GM21825 (cell line): Measurements from ENCODE around the gene WEE1.
"Not testable (repeated sequence)": the region's sequence is repeated elsewhere in the genome, so short reads cannot be mapped to it uniquely, and the experiment has no call there.

Experiments
- ATAC-seq: cut with Tn5 transposase; IDR thresholded peaks from one replicate; pipeline ENCODE4 v1.9.1; 2021; ENCODE audit warnings: mild to moderate bottlenecking, moderate library complexity; ENCODE audit not compliant: unreplicated experiment

The WEE1 gene

GRCh38 chr11:9573052-9573774 is at the start of gene WEE1:
Gene WEE1, plus strand, starts transcription at chr11:9573670. Its CDS starts 264 bp downstream, at chr11:9573934.
- ATAC-seq = peak; percentile 82

GRCh38 chr11:9524001-9524400 is 49.5 kb upstream of the WEE1 start:
- ATAC-seq = no peak

- no peak for ATAC-seq
Measured at GRCh38 chr11:9525116-9525515, 48.4 kb upstream of the WEE1 start.

GRCh38 chr11:9527481-9528135 is 45.9 kb upstream of the WEE1 start:
- ATAC-seq = no peak

GRCh38 chr11:9528136-9528501 is 45.4 kb upstream of the WEE1 start:
- ATAC-seq = no peak

- ATAC-seq = no peak
Measured at GRCh38 chr11:9528573-9529333, 44.7 kb upstream of the WEE1 start.

GRCh38 chr11:9529334-9529650 is 44.2 kb upstream of the WEE1 start:
- ATAC-seq = no peak

GRCh38 chr11:9530020-9530621 is 43.3 kb upstream of the WEE1 start:
- no peak for ATAC-seq

- ATAC-seq = no peak
Measured at GRCh38 chr11:9530901-9531625, 42.4 kb upstream of the WEE1 start.

- no peak for ATAC-seq
Measured at GRCh38 chr11:9533058-9533457, 40.4 kb upstream of the WEE1 start.

GRCh38 chr11:9533736-9534473 is 39.6 kb upstream of the WEE1 start:
- no peak for ATAC-seq

- ATAC-seq = no peak
Measured at GRCh38 chr11:9535189-9535781, 38.2 kb upstream of the WEE1 start.

- no peak for ATAC-seq
Measured at GRCh38 chr11:9538548-9538947, 34.9 kb upstream of the WEE1 start.

GRCh38 chr11:9549216-9549615 is 24.3 kb upstream of the WEE1 start:
- ATAC-seq = not testable (repeated sequence)

GRCh38 chr11:9550191-9550628 is 23.3 kb upstream of the WEE1 start:
- no peak for ATAC-seq

- ATAC-seq = no peak
Measured at GRCh38 chr11:9561279-9561982, 12.0 kb upstream of the WEE1 start.

- no peak for ATAC-seq
Measured at GRCh38 chr11:9562716-9563115, 10.8 kb upstream of the WEE1 start.

GRCh38 chr11:9563196-9563730 is 10.2 kb upstream of the WEE1 start:
- no peak for ATAC-seq
